ENCODE measurements around the gene SMCO3.

Gene SMCO3

DNA sequence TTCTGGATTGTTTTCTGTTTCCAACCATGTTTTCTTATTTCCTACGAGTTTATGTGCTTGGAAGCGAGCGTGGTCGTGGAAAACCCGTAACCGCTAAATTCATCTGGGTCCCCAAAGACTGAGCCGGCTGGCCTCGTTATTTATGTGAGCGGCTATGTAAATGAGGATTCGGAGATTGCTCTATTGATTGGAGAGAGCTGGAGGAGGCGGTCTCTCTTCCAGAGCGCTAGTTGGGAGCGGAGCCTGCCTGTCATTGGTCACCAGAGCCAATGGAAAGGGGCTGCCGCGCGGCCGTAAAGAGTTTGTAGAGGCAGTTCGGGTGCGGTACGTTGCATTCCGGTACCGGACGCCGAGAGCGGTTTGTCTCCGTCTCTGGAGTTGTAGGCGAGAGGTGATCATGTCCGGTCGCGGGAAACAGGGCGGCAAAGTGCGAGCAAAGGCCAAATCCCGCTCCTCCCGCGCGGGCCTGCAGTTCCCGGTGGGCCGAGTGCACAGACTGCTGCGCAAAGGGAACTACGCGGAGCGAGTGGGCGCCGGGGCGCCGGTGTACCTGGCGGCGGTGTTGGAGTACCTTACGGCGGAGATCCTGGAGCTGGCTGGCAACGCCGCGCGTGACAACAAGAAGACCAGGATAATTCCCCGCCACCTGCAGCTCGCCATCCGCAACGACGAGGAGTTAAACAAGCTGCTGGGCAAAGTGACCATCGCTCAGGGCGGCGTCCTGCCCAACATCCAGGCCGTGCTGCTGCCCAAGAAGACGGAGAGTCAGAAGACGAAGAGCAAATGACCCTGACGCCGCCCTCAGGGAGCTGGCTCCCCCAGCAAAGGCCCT, 39.7 kb downstream of the SMCO3 start:
- peak overlapping the region; percentile 90 for H3K4me3 ChIP-seq (ENCODE audit: low read length)
- DNase-seq (ENCODE audit: low read depth): peak; percentile 98
- TF ChIP-seq, protein P1, sequence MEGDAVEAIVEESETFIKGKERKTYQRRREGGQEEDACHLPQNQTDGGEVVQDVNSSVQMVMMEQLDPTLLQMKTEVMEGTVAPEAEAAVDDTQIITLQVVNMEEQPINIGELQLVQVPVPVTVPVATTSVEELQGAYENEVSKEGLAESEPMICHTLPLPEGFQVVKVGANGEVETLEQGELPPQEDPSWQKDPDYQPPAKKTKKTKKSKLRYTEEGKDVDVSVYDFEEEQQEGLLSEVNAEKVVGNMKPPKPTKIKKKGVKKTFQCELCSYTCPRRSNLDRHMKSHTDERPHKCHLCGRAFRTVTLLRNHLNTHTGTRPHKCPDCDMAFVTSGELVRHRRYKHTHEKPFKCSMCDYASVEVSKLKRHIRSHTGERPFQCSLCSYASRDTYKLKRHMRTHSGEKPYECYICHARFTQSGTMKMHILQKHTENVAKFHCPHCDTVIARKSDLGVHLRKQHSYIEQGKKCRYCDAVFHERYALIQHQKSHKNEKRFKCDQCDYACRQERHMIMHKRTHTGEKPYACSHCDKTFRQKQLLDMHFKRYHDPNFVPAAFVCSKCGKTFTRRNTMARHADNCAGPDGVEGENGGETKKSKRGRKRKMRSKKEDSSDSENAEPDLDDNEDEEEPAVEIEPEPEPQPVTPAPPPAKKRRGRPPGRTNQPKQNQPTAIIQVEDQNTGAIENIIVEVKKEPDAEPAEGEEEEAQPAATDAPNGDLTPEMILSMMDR (IDR thresholded peaks at IDR 0.05; ENCODE audit: insufficient read depth, low read depth, low read length, missing control alignments): no peak

DNA sequence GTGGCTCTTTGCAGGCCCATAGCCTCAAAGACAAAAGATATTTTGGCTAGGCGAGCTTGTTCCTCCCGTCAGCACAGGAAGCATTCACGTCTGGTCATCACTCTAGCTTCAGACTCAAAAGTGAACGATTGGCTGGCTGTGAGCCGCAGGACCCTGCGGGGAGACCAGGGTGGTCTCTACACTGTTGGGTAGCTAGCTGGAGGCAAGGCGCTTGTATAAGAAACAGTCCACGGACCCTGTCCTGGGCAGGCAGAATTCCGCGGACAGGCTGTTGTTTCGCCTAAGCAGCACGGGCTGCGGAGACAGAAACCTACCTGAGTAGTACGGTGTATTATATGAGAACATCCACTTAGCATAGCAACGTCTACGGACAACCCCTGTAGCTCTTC, 40.3 kb downstream of the SMCO3 start:
- TF ChIP-seq, protein P1 (IDR thresholded peaks at IDR 0.05; ENCODE audit: insufficient read depth, low read depth, low read length, missing control alignments): no peak
- no peak for DNase-seq (ENCODE audit: low read depth)
- peak overlapping the region; percentile 90 for H3K4me3 ChIP-seq (ENCODE audit: low read length)

DNA sequence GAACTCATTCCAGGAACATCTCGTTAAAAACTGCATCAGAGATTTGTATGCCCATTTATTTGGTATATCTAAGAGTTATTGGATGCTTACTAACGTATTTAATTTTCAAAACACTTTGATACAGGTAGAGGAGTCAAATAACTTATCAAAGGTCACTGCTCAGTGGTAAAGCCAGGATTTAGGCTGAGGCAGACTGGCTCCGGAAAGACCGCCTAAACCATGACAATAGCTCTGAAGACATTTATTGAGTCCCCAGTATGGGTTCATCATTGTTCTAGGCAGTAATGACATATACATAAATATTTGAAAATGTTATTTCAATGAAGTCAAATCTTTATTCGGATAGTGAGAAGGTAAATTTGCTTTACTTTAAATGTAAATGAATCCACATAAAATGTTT, 41.0 kb downstream of the SMCO3 start:
- TF ChIP-seq, protein P1 (IDR thresholded peaks at IDR 0.05; ENCODE audit: insufficient read depth, low read depth, low read length, missing control alignments): no peak
- no peak overlapping the region for H3K4me3 ChIP-seq (ENCODE audit: low read length)
- DNase-seq (ENCODE audit: low read depth): no peak

DNA sequence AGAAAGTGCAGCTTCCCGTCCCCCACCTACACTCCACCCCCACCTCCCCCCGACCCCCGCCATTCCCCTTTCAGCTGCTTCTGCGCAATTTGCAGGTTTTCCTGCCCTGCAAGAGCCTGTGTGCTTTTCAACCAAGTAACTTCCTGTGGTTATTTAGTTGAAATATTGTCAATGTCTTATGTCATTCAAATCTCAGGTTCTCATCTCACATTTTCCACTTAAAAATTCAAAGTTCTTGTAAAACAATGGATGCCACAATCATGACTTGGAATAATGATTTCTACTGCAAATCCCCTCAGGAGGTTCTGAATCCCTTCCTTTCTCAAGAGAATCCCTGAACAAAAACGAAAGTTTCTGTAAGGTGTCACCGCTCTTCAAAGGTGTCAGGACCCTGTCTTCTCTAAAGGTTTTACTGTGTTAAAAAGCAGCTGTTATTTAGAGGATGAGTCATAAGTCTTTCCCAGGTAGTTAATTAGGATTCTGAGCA, 42.3 kb downstream of the SMCO3 start:
- TF ChIP-seq, protein P1 (IDR thresholded peaks at IDR 0.05; ENCODE audit: insufficient read depth, low read depth, low read length, missing control alignments): no peak
- no peak for DNase-seq (ENCODE audit: low read depth)
- H3K4me3 ChIP-seq (ENCODE audit: low read length): no peak overlapping the region

DNA sequence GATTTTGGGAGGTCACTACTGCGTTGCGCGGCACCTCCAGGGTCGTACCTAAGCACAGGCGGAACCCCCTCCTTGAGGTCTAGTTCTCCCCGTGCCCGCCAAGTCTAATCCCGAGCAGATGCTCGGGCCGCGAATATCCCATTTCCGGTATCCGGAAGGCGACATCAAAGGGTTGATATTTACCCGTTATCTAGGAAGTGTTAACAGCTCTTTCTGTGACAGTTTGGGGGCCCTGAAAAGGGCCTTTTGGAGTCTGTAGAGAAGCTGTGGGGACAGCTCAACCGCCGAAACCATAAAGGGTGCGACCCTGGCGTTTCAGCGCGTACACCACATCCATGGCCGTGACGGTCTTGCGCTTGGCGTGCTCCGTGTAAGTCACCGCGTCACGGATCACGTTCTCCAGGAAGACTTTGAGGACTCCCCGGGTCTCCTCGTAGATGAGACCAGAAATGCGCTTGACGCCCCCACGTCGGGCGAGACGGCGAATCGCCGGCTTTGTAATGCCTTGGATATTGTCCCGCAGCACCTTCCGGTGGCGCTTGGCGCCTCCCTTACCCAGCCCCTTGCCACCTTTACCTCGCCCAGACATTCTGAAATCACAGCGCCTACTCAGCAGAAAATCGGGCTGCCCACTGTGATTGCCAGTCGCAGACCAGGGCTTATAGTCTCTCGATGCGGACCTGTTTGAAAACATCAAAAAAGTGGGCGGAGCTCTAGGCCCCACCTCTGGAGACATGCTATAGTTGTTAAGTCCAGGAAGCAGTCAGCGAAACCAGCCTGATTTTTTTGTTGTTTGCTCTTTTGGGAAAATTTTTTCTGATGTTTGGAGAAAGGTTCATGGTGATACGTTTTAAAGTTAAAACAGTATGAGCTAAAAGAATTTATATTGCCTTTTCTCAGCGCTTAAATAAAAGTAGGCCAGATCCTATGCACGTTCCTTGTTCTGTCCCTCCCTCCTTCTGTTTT, 43.2 kb downstream of the SMCO3 start:
- DNase-seq (ENCODE audit: low read depth): peak; percentile 95
- TF ChIP-seq, protein P1 (IDR thresholded peaks at IDR 0.05; ENCODE audit: insufficient read depth, low read depth, low read length, missing control alignments): no peak
- H3K4me3 ChIP-seq (ENCODE audit: low read length): peak overlapping the region; percentile 95

DNA sequence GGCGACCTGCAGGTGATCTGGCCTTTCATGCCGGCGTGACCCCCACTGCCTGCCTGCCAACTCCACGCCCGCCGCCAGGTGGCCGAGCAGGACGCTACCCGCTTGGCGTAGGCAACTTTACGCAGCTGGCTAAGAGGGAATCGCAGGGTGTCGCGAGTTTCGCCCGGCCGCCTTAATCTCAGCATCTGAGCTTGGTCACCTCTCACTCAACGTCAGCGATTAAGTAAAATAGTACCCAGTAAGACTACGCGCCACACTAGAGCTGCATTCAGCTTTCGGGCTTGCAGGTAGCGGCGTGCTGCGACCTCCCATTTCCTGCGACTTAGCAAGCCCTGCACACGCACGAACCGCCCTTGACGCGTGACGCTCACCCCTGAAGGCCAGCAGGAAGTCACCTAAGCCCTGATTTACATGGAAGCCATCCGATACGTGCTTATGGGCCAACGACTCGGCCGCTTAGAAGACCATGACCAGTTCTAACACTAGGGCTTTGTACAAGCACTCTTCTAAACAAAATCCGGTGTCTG, 44.0 kb downstream of the SMCO3 start:
- peak overlapping the region; percentile 95 for H3K4me3 ChIP-seq (ENCODE audit: low read length)
- TF ChIP-seq, protein P1 (IDR thresholded peaks at IDR 0.05; ENCODE audit: insufficient read depth, low read depth, low read length, missing control alignments): peak; percentile 78
- peak; percentile 84 for DNase-seq (ENCODE audit: low read depth)
